Astrocyte of the spinal cord (primary cell): ENCODE measurements around the gene PSMA6.
A peak's percentile ranks its signal among the peaks of the same experiment; 100 is the strongest.

Experiments used
- DNase-seq: peaks from one replicate; pipeline ENCODE4 v3.0.0; 2011; ENCODE audit warnings: low read depth, low spot score
- H3K4me3 ChIP-seq: 2 replicates; pipeline ENCODE4 v1.5.1; 2011; ENCODE audit warnings: low read depth, mild to moderate bottlenecking, low read length, moderate library complexity
- in situ Hi-C: cut with HindIII; loops from 2 replicates; pipeline ENCODE4 v1.10.0; 2017; ENCODE audit warnings: low sequenced_read_pairs
- TF ChIP-seq, protein P1 (sequence below): IDR thresholded peaks from 2 replicates; pipeline ENCODE4 v1.5.1; 2012; ENCODE audit warnings: low read depth, mild to moderate bottlenecking, low read length, inconsistent platforms

PSMA6 gene

DNA sequence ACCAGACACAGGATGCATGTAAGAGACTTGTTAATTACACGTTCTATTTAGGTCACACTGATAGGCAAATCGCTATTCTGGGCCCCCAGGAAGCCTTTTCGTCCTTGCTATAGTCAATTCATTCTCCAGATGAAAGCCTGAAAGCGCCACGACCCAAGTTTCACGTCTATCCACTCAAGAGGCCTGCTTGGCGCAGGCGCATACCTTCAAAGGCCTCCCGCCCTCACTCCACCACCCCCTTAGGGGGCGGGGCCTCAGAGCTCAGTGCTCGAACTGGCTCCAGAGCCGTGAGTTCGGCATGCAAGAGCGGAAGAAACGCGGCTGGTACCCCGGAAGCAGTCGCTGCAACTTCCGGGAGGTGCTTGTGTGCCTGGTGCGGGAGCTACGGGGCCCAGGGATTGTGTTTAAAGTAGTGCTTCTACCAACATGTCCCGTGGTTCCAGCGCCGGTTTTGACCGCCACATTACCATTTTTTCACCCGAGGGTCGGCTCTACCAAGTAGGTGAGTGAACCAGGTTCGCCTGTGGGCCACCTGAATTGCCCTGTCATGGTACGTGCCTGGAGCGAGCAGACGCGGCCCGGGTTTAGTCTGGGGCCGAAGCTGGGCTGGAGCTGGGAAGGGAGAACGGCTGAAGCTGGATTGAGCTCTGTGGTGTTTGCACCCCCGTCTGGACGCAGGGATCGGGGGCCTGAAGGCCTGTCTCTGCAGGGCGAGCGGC lies at the start of gene PSMA6:
Gene PSMA6 (plus strand): TSS at position 332 of the 719 bp plus-strand sequence. CDS start 95 bp downstream, at position 427.
- peak within 1 kb of the TSS; percentile 97 for H3K4me3 ChIP-seq
- in situ Hi-C loops: no loop called here
- TF ChIP-seq, protein P1, sequence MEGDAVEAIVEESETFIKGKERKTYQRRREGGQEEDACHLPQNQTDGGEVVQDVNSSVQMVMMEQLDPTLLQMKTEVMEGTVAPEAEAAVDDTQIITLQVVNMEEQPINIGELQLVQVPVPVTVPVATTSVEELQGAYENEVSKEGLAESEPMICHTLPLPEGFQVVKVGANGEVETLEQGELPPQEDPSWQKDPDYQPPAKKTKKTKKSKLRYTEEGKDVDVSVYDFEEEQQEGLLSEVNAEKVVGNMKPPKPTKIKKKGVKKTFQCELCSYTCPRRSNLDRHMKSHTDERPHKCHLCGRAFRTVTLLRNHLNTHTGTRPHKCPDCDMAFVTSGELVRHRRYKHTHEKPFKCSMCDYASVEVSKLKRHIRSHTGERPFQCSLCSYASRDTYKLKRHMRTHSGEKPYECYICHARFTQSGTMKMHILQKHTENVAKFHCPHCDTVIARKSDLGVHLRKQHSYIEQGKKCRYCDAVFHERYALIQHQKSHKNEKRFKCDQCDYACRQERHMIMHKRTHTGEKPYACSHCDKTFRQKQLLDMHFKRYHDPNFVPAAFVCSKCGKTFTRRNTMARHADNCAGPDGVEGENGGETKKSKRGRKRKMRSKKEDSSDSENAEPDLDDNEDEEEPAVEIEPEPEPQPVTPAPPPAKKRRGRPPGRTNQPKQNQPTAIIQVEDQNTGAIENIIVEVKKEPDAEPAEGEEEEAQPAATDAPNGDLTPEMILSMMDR: no peak
- peak; percentile 100 for DNase-seq

DNA sequence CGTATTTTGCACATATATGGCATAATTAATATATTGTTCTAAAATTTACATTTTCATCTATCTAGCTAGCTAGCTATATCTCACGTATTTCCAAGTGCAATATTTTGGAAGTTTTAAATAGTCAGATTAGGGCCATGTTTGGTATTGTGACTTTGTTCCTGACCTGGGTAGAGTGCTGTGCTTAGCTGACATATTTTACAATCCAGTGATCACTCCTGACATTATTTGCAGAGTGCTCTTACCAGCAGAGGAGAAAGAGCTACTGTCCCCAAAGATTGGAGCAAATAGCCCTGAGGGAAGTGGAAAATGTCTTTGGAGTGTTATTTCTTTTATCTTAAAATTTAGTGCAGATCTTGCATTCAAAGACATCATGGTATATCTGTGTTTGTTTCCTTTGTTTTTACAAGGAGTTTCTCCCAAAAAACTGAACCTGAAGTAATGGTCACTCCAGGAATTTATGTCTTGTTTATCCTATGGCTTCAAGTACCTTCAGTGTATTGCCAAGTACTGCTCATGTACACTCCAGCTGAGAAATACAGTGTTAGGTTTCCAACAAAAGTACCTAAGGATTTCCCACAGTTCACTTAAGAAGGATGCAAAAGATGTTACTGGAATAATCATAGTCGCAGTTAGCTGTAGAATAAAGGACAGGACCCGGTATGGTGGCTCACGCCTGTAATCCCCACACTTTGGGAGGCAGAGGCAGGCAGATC lies 49.4 kb upstream of the PSMA6 start:
- in situ Hi-C loops: no loop called here
- no peak overlapping the region for H3K4me3 ChIP-seq
- TF ChIP-seq, protein P1: no peak
- DNase-seq: no peak

DNA sequence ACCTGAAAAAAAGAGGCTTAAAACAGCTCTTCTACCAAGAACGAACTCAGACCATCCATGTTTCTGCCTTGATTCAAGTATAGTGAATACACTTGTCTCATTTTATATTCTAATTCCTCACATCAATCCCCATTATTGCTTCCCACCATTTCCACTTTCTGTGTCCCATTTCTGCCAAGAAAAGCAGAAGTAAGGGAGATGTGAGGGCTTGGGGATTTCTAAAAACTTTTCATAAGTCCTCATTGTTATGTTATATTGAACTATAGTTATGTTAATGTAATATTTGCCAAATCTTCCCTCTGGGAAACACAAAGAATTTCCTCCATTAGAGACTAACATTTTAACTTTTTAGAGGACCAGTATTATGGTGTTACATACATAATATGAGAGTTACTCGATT lies 48.2 kb upstream of the PSMA6 start:
- H3K4me3 ChIP-seq: no peak overlapping the region
- TF ChIP-seq, protein P1: no peak
- DNase-seq: no peak
- in situ Hi-C loops: no loop called here

DNA sequence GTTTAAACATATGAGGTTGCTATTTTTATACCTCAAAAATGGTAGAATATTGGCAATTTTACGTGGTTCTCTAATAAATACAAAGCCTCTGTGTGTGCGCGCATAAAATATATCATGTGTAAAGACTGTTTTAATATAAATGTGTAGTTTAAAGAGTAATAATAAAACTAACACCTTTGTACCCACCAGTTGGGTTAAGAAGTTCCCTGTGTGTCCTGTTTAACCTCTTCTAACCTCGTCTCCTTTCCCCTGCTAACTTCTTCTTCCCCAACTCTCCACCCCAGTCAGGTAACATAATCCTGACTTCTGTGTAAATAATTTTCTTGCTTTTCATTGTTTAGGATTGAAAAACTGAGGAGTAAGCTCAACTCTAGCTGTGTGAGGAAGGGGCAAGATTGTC lies 47.6 kb upstream of the PSMA6 start:
- no peak for DNase-seq
- H3K4me3 ChIP-seq: no peak overlapping the region
- in situ Hi-C loops: no loop called here
- TF ChIP-seq, protein P1: no peak

DNA sequence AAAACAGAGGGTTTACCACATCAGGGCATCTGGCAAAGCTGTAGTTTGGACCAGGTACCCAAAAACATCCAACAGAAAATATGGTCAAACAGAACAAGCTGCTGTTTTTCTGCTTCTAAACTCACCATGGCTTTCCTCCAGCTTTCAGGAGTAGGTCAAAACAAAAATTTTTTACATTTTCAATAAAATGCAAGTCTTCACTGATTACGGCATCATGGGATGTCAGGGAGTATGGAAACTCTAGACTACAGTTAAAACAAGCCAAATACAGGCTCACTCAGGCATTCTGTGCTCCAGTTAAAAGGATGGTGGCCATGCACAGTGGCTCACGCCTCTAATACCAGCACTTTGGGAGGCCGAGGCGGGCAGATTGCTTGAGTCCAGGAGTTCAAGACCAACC lies 47.1 kb upstream of the PSMA6 start:
- TF ChIP-seq, protein P1: no peak
- in situ Hi-C loops: no loop called here
- DNase-seq: no peak
- no peak overlapping the region for H3K4me3 ChIP-seq

DNA sequence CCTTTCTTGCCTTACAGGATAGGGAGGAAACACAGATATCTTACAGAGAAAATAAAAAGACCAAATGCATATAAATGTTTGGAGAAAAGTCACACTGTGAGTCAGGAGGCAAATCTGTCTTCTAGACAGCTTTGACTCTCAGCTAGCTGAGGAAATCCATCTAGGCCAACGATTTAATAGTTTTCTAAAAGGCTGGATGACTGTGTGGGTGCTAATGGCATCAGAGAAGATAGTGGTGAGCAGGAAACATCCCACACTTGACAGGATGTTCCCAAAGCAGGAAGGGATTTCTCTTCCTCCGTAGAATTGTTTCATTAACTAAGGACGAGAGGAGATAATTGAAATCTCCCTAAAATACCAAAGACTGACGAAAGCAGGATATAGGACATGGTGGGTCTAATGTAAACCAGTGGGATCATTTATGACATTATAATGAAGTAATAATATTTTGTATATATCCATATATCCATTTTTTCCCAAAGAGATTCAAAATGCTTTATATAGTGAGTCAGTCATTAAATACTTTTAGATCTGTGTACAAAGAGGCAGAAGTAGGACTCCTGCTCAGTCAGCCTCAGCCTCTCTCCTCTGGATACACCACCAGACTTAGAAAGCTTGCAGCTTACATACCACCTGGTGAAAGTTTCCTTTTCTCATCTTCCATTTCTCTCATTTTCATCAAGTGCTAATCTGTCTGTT lies 44.3 kb upstream of the PSMA6 start:
- no peak overlapping the region for H3K4me3 ChIP-seq
- TF ChIP-seq, protein P1: no peak
- in situ Hi-C loops: no loop called here
- DNase-seq: no peak
